Testis (tissue), 3 donors: ENCODE measurements around the gene ASCC2. TPM values are rescaled to one million over a fixed set of nuclear protein-coding genes. Genes with fewer than 3 reads are reported as not detected.

Experiments
- DNase-seq: peaks from one replicate; pipeline ENCODE4 v3.0.0-alpha.2; 2019
- H3K27ac ChIP-seq, 2 donors: fragments of 200-600 bp; sonication (generic); one replicate each; pipeline ENCODE4 v1.5.1; 2019
- H3K27me3 ChIP-seq: fragments of 200-600 bp; sonication (generic); one replicate; pipeline ENCODE4 v1.5.1; 2019
- H3K36me3 ChIP-seq: fragments of 200-600 bp; sonication (generic); one replicate; pipeline ENCODE4 v1.5.1; 2017; ENCODE audit warnings: low read depth; ENCODE audit errors: missing control alignments
- H3K4me1 ChIP-seq: fragments of 200-600 bp; sonication (generic); one replicate; pipeline ENCODE4 v1.5.1; 2019
- H3K4me3 ChIP-seq, 2 donors: fragments of 200-600 bp; sonication (generic); one replicate each; pipeline ENCODE4 v1.5.1; 2017 to 2019
- H3K9me3 ChIP-seq: fragments of 200-600 bp; sonication (generic); one replicate; pipeline ENCODE4 v1.5.1; 2017
- CTCF ChIP-seq, 3 experiments: fragments of 450-650 bp in 2 of 3; fragments of 200-600 bp in 1 of 3; sonication (generic) in 1 of 3; IDR thresholded peaks; one replicate each; pipeline ENCODE4 v1.5.1; 2016 to 2019; ENCODE audit warnings: antibody characterized with exemption in 3 of 3, mild to moderate bottlenecking in 2 of 3, moderate library complexity in 1 of 3
- POLR2A ChIP-seq: fragments of 450-650 bp; IDR thresholded peaks from one replicate; pipeline ENCODE4 v1.6.1; 2017; ENCODE audit warnings: antibody characterized with exemption, mild to moderate bottlenecking, moderate library complexity
- WGBS, 2 donors: methylation state at CpG; one replicate each; pipeline ENCODE4 v1.1.5; 2018; 5-methylcytosine and 5-hydroxymethylcytosine counted together
- intact Hi-C: fragments of 100-400 bp; cut with DNase I; formaldehyde crosslinking; loops from one replicate; pipeline ENCODE4 v1.15.1; 2023; ENCODE audit warnings: low total_unique reads
- polyA plus RNA-seq: library from polyadenylated mRNA; stranded (reverse); fragments of 350-450 nt; fragmentation: Illumina TruSeq; extraction: RNeasy Lipid Tissue Mini Kit (QIAGEN cat#74804); gene quantifications from one replicate; pipeline ENCODE4 v1.2.3, GENCODE V29; 2014; ENCODE audit warnings: low read depth, low replicate concordance; ENCODE audit not compliant: insufficient read depth
- total RNA-seq, 2 donors: library from RNA; depleted of rRNA; stranded (reverse); fragments of >200 nt; gene quantifications; one replicate each; pipeline ENCODE4 v1.2.3, GENCODE V29; 2016

The ASCC2 gene
- total and polyA plus RNA-seq, 3 donors from 2014 or later, result 91.5 to 108 (median 93.8) TPM

DNA sequence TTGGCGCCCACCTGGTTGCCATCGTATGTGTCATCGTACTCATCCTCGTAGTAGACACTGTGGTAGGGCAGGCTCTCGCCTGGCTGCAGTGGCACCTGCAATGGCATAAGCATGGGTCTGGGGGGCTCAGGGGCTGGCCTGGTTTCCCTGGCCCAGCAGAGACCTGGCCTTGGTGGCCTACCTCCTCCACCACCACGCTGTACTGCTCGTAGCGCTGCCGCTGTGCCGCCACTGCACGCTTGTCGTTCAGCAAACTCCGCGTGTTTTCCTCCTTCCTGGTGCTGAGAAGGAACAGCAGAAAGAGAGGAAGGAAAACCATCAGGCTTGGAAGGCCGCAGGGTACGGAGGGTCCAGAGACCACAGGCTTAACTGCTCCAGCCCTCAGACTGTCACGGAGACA lies 44.7 kb downstream of the ASCC2 start:
- H3K27me3 ChIP-seq, result no peaks in the 10 kb centered on the region
- H3K4me3 ChIP-seq, result no peak overlapping the region
- peaks cover 9% of the 10 kb centered on the region for H3K4me1 ChIP-seq
- no peaks in the 10 kb centered on the region for H3K36me3 ChIP-seq
- TF ChIP-seq CTCF (IDR thresholded peaks at IDR 0.05), result no peak
- no peak for TF ChIP-seq POLR2A
- WGBS, 2 donors, result 96 to 100% methylated on average over 3 to 17 of the region's 17 CpGs
- intact Hi-C loops, result no loop called here
- DNase-seq, result no peak
- no peaks in the 10 kb centered on the region for H3K9me3 ChIP-seq
- H3K27ac ChIP-seq, result no peak overlapping the region

DNA sequence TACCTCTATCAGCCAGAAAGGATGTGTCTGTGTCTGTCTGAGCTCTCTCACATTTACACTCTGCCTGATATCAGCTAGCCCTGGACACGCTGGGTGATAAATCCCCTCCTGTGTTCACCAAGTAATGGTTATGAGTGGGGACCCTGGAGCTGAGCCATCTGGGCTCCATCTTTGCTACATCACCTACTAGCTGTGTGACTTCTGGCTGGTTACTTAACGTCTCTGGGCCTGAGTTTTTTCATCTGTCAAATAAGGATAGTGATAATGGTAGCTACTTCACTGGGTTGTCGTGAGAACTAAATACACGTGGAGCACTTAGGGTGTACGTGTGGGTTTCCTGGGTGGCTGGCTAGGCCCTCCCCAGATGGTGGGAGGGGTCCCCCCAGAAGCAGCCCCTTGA lies 48.0 kb downstream of the ASCC2 start:
- H3K4me1 ChIP-seq, result peaks cover 8% of the 10 kb centered on the region

GRCh38 chr22:29788339-29789279 lies 49.5 kb downstream of the ASCC2 start:
- no peak for TF ChIP-seq CTCF (IDR thresholded peaks at IDR 0.05)
- TF ChIP-seq POLR2A, result no peak
- DNase-seq, result no peak
- no peaks in the 10 kb centered on the region for H3K36me3 ChIP-seq

More for the DNA sequence above, 48.0 kb downstream of the ASCC2 start:
- Histone ChIP-seq H3K27ac (peak overlapping the region in 1 of 2 donors; percentile 31), H3K4me3 (no peak overlapping the region), H3K9me3 (no peaks in the 10 kb centered on the region), H3K27me3 (no peaks in the 10 kb centered on the region), H3K36me3 (no peaks in the 10 kb centered on the region)
- 89 to 90% methylated on average over 5 of the region's 5 CpGs for WGBS, 2 donors
- DNase-seq, result no peak
- intact Hi-C loops, result no loop called here
- no peak for TF ChIP-seq POLR2A
- TF ChIP-seq CTCF (IDR thresholded peaks at IDR 0.05), result no peak

DNA sequence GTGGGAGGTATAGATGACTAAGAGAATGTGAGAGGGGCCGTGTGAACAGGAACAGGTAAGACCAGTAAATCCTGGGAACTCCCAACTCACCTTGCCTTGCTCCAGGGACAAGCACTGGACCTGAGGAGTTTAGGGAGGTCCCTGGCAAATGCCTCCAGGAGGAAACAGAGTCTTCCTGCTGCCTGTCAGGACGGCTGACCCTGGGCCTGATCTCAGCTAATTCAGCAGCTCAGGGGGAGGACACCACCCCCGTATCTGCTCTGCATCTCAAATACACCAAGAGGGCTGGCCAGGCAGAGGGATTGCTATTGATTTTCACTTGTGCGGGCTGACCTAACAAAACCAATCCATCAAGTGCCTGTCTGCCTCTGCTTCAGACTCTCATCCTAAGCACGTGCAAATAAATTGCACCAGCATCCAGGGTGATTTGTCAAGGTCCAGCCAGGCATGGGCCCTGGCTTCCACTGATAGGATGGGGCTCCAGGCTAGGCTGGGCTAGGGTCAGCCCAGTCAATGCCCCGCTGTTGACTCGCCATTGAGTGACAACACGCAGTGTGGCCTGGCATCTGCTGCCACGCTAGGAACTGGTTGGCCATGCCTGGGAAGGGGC lies 50.6 kb downstream of the ASCC2 start:
- intact Hi-C loops, result no loop called here
- Histone ChIP-seq H3K4me3 (no peak overlapping the region), H3K36me3 (no peaks in the 10 kb centered on the region), H3K9me3 (no peaks in the 10 kb centered on the region), H3K27ac (no peak overlapping the region), H3K27me3 (no peaks in the 10 kb centered on the region), H3K4me1 (peaks cover 17% of the 10 kb centered on the region)
- 60 to 66% methylated on average over 5 to 9 of the region's 9 CpGs for whole genome bisulfite sequencing, 2 donors
- no peak for DNase-seq
- TF ChIP-seq CTCF (IDR thresholded peaks at IDR 0.05), result no peak
- no peak for TF ChIP-seq POLR2A

More at GRCh38 chr22:29788339-29789279, 49.5 kb downstream of the ASCC2 start:
- Histone ChIP-seq H3K9me3 (no peaks in the 10 kb centered on the region), H3K27ac (peak overlapping the region in 1 of 2 donors; percentile 4), H3K4me1 (peaks cover 16% of the 10 kb centered on the region), H3K4me3 (no peak overlapping the region), H3K27me3 (no peaks in the 10 kb centered on the region)
- intact Hi-C loops, result no loop called here
- 64 to 75% methylated on average over 12 to 27 of the region's 27 CpGs for WGBS, 2 donors
